CD4-positive, alpha-beta T cell (primary cell): ENCODE results near the gene SFMBT2. TPM values are rescaled to one million over a fixed set of nuclear protein-coding genes. Genes with fewer than 3 reads are reported as not detected.

Source experiments
- ATAC-seq: fragments of 200-7000 bp; cut with Tn5 transposase; one replicate; pipeline ENCODE4 v1.10.0; 2022; ENCODE audit warnings: mild to moderate bottlenecking; ENCODE audit not compliant: poor library complexity
- CTCF ChIA-PET: fragments of 350-600 bp; sonication (Branson Sonifier 250); formaldehyde crosslinking; loops from one replicate; lab custom pipeline; 2021; ENCODE audit warnings: antibody characterized with exemption, inconsistent platforms; lab: Charles Lee
- POLR2A ChIA-PET: fragments of 350-600 bp; sonication (Branson Sonifier 250); formaldehyde crosslinking; loops from one replicate; lab custom pipeline; 2021; ENCODE audit warnings: antibody characterized with exemption, inconsistent platforms; lab: Charles Lee
- DNase-seq, 14 experiments: peaks; one replicate each; pipeline ENCODE4 v3.0.0-alpha.2; 2013 to 2020; ENCODE audit warnings: mixed read lengths in 2 of 14
- H3K27ac ChIP-seq, 2 donors: one replicate each; pipeline versions ENCODE4 v1.5.1 to v1.7.0; 2013; ENCODE audit warnings: low read length in 2 of 2, low read depth in 1 of 2, mild to moderate bottlenecking in 1 of 2
- H3K27me3 ChIP-seq, 2 experiments: 1 replicate in 1 of 2; 2 replicates in 1 of 2; pipeline versions ENCODE4 v1.6.1 to v1.7.0; 2013; ENCODE audit warnings: low read length in 2 of 2, control low read depth in 1 of 2, mild to moderate bottlenecking in 1 of 2, moderate library complexity in 1 of 2; ENCODE audit not compliant: insufficient read depth in 2 of 2, control insufficient read depth in 1 of 2
- H3K36me3 ChIP-seq: one replicate; pipeline ENCODE4 v1.6.1; 2013; ENCODE audit warnings: low read length, control low read depth; ENCODE audit not compliant: insufficient read depth
- H3K4me1 ChIP-seq: one replicate; pipeline ENCODE4 v1.6.1; 2013; ENCODE audit warnings: low read length, control low read depth; ENCODE audit not compliant: insufficient read depth
- H3K4me3 ChIP-seq: one replicate; pipeline ENCODE4 v1.5.1; 2013; ENCODE audit warnings: mild to moderate bottlenecking, low read length, moderate library complexity
- H3K9me3 ChIP-seq, 2 experiments: 1 replicate in 1 of 2; 2 replicates in 1 of 2; pipeline versions ENCODE4 v1.6.1 to v1.7.0; 2013; ENCODE audit warnings: low read length in 2 of 2, mild to moderate bottlenecking in 2 of 2, control low read depth in 1 of 2, moderate library complexity in 1 of 2; ENCODE audit not compliant: control insufficient read depth in 1 of 2, insufficient read depth in 1 of 2
- H3K27ac Mint-ChIP-seq: one replicate; pipeline ENCODE4 v1.8.0; 2020; ENCODE audit warnings: mixed read lengths
- H3K27me3 Mint-ChIP-seq: one replicate; pipeline ENCODE4 v1.8.0; 2021; ENCODE audit warnings: mixed read lengths
- H3K36me3 Mint-ChIP-seq: one replicate; pipeline ENCODE4 v1.8.0; 2021; ENCODE audit warnings: low read depth, mixed read lengths
- H3K4me1 Mint-ChIP-seq: one replicate; pipeline ENCODE4 v1.8.0; 2021; ENCODE audit warnings: low read depth, mixed read lengths
- H3K4me3 Mint-ChIP-seq: one replicate; pipeline ENCODE4 v1.8.0; 2020; ENCODE audit warnings: mild to moderate bottlenecking, mixed read lengths
- H3K9me3 Mint-ChIP-seq: one replicate; pipeline ENCODE4 v1.8.0; 2020; ENCODE audit warnings: mixed read lengths
- CTCF ChIP-seq: fragments of 200-600 bp; IDR thresholded peaks from one replicate; pipeline ENCODE4 v1.8.0; 2022; ENCODE audit warnings: antibody characterized with exemption, mild to moderate bottlenecking
- intact Hi-C, 2 experiments: fragments of 100-400 bp; cut with DNase I in 1 of 2; cut with micrococcal nuclease in 1 of 2; formaldehyde crosslinking; loops; one replicate each; pipeline versions ENCODE4 v1.15.1 to v1.9.0; 2023 to 2025; cut with DNase I, micrococcal nuclease
- total RNA-seq, 174 experiments: library from RNA in 2 of 174; stranded (reverse) in 2 of 174; gene quantifications; one replicate each; pipeline ENCODE4 v1.2.3 and lab custom pipeline; 2021 to 2026

SFMBT2 gene
- total RNA-seq, 2 experiments from 2014 or later: 41.0 to 42.0 TPM

GRCh38 chr10:7189909-7190308 is 220.9 kb downstream of the SFMBT2 start:
- no peak overlapping the region for H3K27ac ChIP-seq
- no peak overlapping the region for H3K4me3 Mint-ChIP-seq
- no peak for ATAC-seq
- peaks cover under 1% of the 10 kb centered on the region for H3K9me3 Mint-ChIP-seq
- POLR2A ChIA-PET: no interaction called here
- no peak overlapping the region for H3K4me3 ChIP-seq
- no peaks in the 10 kb centered on the region for H3K27me3 Mint-ChIP-seq
- TF ChIP-seq CTCF: no peak
- CTCF ChIA-PET: no interaction called here
- H3K4me1 ChIP-seq: peaks cover 44% of the 10 kb centered on the region
- intact Hi-C loops: loop anchor here (5.0 kb wide), 3 partner anchors 67 to 487 kb away; no protein-coding TSS in a partner anchor
- H3K4me1 Mint-ChIP-seq: peaks cover 70% of the 10 kb centered on the region
- H3K36me3 Mint-ChIP-seq: peaks cover 56% of the 10 kb centered on the region
- no peak for DNase-seq
- H3K27ac Mint-ChIP-seq: peak overlapping the region; percentile 45
- H3K27me3 ChIP-seq: no peaks in the 10 kb centered on the region
- peaks cover 9% of the 10 kb centered on the region for H3K36me3 ChIP-seq
- no peaks in the 10 kb centered on the region for H3K9me3 ChIP-seq

- H3K4me1 Mint-ChIP-seq: peaks cover 62% of the 10 kb centered on the region
- Histone ChIP-seq H3K27ac (no peak overlapping the region), H3K4me1 (peaks cover 35% of the 10 kb centered on the region), H3K4me3 (no peak overlapping the region), H3K36me3 (peaks cover 17% of the 10 kb centered on the region), H3K9me3 (no peaks in the 10 kb centered on the region), H3K27me3 (no peaks in the 10 kb centered on the region)
- no peak for ATAC-seq
- POLR2A ChIA-PET: interaction anchor here (0.6 kb wide), 1 partner anchor 521 kb away, joined by 3 read pairs; no protein-coding TSS in a partner anchor
- H3K9me3 Mint-ChIP-seq: peaks cover 2% of the 10 kb centered on the region
- H3K27me3 Mint-ChIP-seq: no peaks in the 10 kb centered on the region
- no peak overlapping the region for H3K27ac Mint-ChIP-seq
- H3K4me3 Mint-ChIP-seq: no peak overlapping the region
- intact Hi-C loops: no loop called here
- peaks cover 60% of the 10 kb centered on the region for H3K36me3 Mint-ChIP-seq
- CTCF ChIA-PET: no interaction called here
- DNase-seq: peak in 1 of 14 experiments; percentile 21
- no peak for TF ChIP-seq CTCF
Observed at GRCh38 chr10:7188456-7189050, 222.3 kb downstream of the SFMBT2 start.

GRCh38 chr10:7186387-7187018 is 224.3 kb downstream of the SFMBT2 start:
- no peaks in the 10 kb centered on the region for H3K27me3 ChIP-seq
- no peaks in the 10 kb centered on the region for H3K9me3 ChIP-seq
- no peak overlapping the region for H3K27ac ChIP-seq
- peaks cover 22% of the 10 kb centered on the region for H3K36me3 ChIP-seq
- intact Hi-C loops: no loop called here
- H3K4me1 ChIP-seq: peaks cover 16% of the 10 kb centered on the region
- peaks cover 2% of the 10 kb centered on the region for H3K9me3 Mint-ChIP-seq
- peaks cover 47% of the 10 kb centered on the region for H3K4me1 Mint-ChIP-seq
- no peaks in the 10 kb centered on the region for H3K27me3 Mint-ChIP-seq
- POLR2A ChIA-PET: interaction anchor here (0.9 to 1.4 kb wide), 3 partner anchors 27 to 225 kb away, joined by 3 to 4 read pairs (median 3); partner anchors contain the start of gene SFMBT2
- no peak overlapping the region for H3K4me3 Mint-ChIP-seq
- H3K4me3 ChIP-seq: no peak overlapping the region
- no peak for TF ChIP-seq CTCF
- H3K27ac Mint-ChIP-seq: no peak overlapping the region
- peaks cover 79% of the 10 kb centered on the region for H3K36me3 Mint-ChIP-seq
- ATAC-seq (no peak), DNase-seq (peak in 2 of 14 experiments; percentile 49 to 56)
- CTCF ChIA-PET: no interaction called here
